ENCODE data around the gene RNF213.

RNF213 gene

GRCh38 chr17:80307994-80308691 is 47.5 kb downstream of the RNF213 start:
- H3K4me3 ChIP-seq (replicated peaks; ENCODE audit: insufficient read depth, low read length): no peak overlapping the region
- H3K27ac ChIP-seq (replicated peaks): no peak overlapping the region
- TF ChIP-seq SPI1 (IDR thresholded peaks at IDR 0.05; ENCODE audit: borderline replicate concordance, low read depth) (no peak), POLR2AphosphoS5 (IDR thresholded peaks at IDR 0.05; ENCODE audit: low read depth) (no peak)
- no peak for DNase-seq (ENCODE audit: low read depth in 1 of 2, low spot score in 1 of 2)
- H3K27me3 ChIP-seq (ENCODE audit: insufficient read depth, poor library complexity, severe bottlenecking): no peaks in the 10 kb centered on the region

- no peak for DNase-seq (ENCODE audit: low read depth in 1 of 2, low spot score in 1 of 2)
- TF ChIP-seq CTCF (IDR thresholded peaks at IDR 0.05; ENCODE audit: insufficient read depth, low read length): no peak
- no peak for TF ChIP-seq SPI1 (IDR thresholded peaks at IDR 0.05; ENCODE audit: borderline replicate concordance, low read depth)
- no peak for TF ChIP-seq REST (IDR thresholded peaks at IDR 0.05; ENCODE audit: insufficient replicate concordance, low read depth)
- Histone ChIP-seq H3K4me3 (replicated peaks; ENCODE audit: insufficient read depth, low read length) (no peak overlapping the region), H3K27ac (replicated peaks) (no peak overlapping the region), H3K27me3 (ENCODE audit: insufficient read depth, poor library complexity, severe bottlenecking) (no peaks in the 10 kb centered on the region)
These were observed 48.3 kb downstream of the RNF213 start for GRCh38 chr17:80308692-80309517.

DNA sequence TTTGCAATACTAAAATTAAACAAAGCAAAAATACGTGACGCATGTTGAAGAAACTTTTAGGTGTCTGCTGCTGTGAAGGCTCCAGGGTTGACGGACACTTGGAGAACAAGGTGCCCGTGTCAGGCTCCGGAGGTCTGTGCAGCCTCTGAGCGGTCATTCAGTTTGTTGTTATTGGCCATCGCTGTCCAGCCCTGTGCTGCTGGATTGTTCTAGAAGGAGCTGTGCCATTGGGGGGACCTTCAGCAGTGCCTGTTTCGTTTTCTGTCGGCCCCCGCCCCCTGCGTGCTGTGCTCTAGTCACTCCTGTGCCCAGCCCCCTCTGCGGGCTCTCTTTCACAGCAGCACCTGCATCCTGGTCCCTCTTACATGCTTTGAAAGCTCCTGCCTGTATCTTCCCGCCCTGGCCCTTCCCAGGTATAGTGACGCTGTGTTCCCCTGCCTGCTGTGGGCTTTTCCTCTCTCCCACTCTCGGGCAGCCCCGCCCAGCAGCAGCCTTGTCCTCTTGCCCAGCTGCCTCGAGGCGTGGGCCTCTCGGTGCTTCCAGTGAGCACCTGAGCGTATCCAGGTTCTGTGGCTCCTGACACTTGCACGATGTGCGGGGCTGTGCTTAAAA is 50.7 kb downstream of the RNF213 start:
- Histone ChIP-seq H3K27ac (replicated peaks) (no peak overlapping the region), H3K4me3 (replicated peaks; ENCODE audit: insufficient read depth, low read length) (no peak overlapping the region), H3K27me3 (ENCODE audit: insufficient read depth, poor library complexity, severe bottlenecking) (no peaks in the 10 kb centered on the region)
- TF ChIP-seq SPI1 (IDR thresholded peaks at IDR 0.05; ENCODE audit: borderline replicate concordance, low read depth): no peak
- no peak for TF ChIP-seq REST (IDR thresholded peaks at IDR 0.05; ENCODE audit: insufficient replicate concordance, low read depth)
- no peak for TF ChIP-seq POLR2AphosphoS5 (IDR thresholded peaks at IDR 0.05; ENCODE audit: low read depth)
- TF ChIP-seq GABPA (IDR thresholded peaks at IDR 0.05; ENCODE audit: low read depth): no peak
- no peak for TF ChIP-seq CTCF (IDR thresholded peaks at IDR 0.05; ENCODE audit: insufficient read depth, low read length)
- DNase-seq (ENCODE audit: low read depth in 1 of 2, low spot score in 1 of 2): no peak

DNA sequence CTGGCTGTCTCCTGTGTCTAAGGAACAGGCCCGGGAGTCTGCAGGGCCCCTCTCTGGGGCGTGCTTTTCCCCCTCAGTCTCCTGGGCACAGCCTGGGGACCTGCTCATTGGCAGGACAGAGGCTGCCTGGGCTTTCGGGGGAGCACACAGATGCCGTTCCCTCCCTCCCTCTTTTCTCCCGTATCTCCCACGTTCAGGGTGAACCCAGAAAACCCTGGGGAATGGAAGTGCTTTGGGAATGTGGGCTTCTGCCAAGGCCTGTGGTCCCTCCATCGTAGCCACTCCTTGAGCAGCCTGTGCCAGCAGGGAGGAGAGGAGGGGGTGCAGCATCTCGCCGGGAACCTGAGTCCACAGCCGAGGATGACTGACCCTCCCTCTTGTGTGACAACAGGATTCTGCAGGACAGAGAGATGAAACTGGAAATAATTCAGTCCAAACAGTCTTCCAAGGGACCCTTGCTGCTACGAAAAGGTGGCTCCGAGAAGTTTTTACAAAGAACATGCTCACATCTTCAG is 52.0 kb downstream of the RNF213 start:
- no peaks in the 10 kb centered on the region for H3K27me3 ChIP-seq (ENCODE audit: insufficient read depth, poor library complexity, severe bottlenecking)
- TF ChIP-seq REST (IDR thresholded peaks at IDR 0.05; ENCODE audit: insufficient replicate concordance, low read depth) (no peak), GABPA (IDR thresholded peaks at IDR 0.05; ENCODE audit: low read depth) (no peak), CTCF (IDR thresholded peaks at IDR 0.05; ENCODE audit: insufficient read depth, low read length) (no peak), SPI1 (IDR thresholded peaks at IDR 0.05; ENCODE audit: borderline replicate concordance, low read depth) (no peak)
- H3K27ac ChIP-seq (replicated peaks): no peak overlapping the region
- no peak for DNase-seq (ENCODE audit: low read depth in 1 of 2, low spot score in 1 of 2)
- H3K4me3 ChIP-seq (replicated peaks; ENCODE audit: insufficient read depth, low read length): no peak overlapping the region
